K562 (cell line): ENCODE data around the gene FUT9. TPM values are rescaled to one million over a fixed set of nuclear protein-coding genes. Genes with fewer than 3 reads are reported as not detected.

Experiments
- ATAC-seq: fragments of 200-7000 bp; cut with Tn5 transposase; 3 replicates; pipeline ENCODE4 v1.9.1; 2020; ENCODE audit warnings: moderate library complexity
- BruUV-seq: library from RNA; stranded (reverse); fragments of 400-500 nt; replicated peaks from 2 replicates; lab custom pipeline; 2021; lab: Mats Ljungman, UMichigan
- CTCF ChIA-PET: fragments of 300-600 bp; formaldehyde crosslinking; extraction: SDS; loops from one replicate; lab custom pipeline; 2021; ENCODE audit warnings: low intra/inter-chr PET ratio; lab: Yijun Ruan, JAX
- POLR2A ChIA-PET: fragments of 300-600, 350-650 bp; sonication (Branson Sonifier 250); formaldehyde crosslinking; extraction: SDS; loops from one replicate; lab custom pipeline; 2021; ENCODE audit warnings: antibody characterized with exemption, inconsistent platforms; lab: Yijun Ruan, JAX
- DNase-seq, 4 experiments: peaks; one replicate each; pipeline versions ENCODE4 v3.0.0 to v3.0.0-alpha.2; 2011 to 2018; ENCODE audit warnings: low spot score in 3 of 4, mixed read lengths in 3 of 4; ENCODE audit errors: extremely low read depth in 1 of 4
- FAIRE-seq: peaks from 2 replicates; lab custom pipeline; 2011; peaks lifted over from hg19 to GRCh38; lab: Jason Lieb, UNC
- H2AFZ ChIP-seq: 2 replicates; pipeline ENCODE4 v1.6.0; 2011; ENCODE audit warnings: low read depth, low read length, control low read depth, inconsistent platforms
- H3K27ac ChIP-seq: fragments of 200-600 bp; 3 replicates; pipeline ENCODE4 v1.8.0; 2011; ENCODE audit warnings: low read depth, mild to moderate bottlenecking, control low read depth, inconsistent platforms, low read length, moderate library complexity, mixed read lengths; ENCODE audit errors: extremely low read depth
- H3K27me3 ChIP-seq, 2 experiments: fragments of 300-600 bp in 1 of 2; 2 replicates in 1 of 2; 3 replicates in 1 of 2; pipeline versions ENCODE4 v1.6.0 to v1.8.0; 2011; ENCODE audit warnings: inconsistent platforms in 2 of 2, low read length in 2 of 2, mild to moderate bottlenecking in 1 of 2, mixed read lengths in 1 of 2, moderate library complexity in 1 of 2; ENCODE audit not compliant: control insufficient read depth in 2 of 2, insufficient read depth in 2 of 2
- H3K36me3 ChIP-seq: fragments of 300-600 bp; 3 replicates; pipeline ENCODE4 v1.8.0; 2011; ENCODE audit warnings: mild to moderate bottlenecking, low read length, inconsistent platforms; ENCODE audit not compliant: control insufficient read depth, insufficient read depth
- H3K4me1 ChIP-seq, 2 experiments: fragments of 200-600 bp in 1 of 2; replicated peaks in 1 of 2; 2 replicates in 1 of 2; 3 replicates in 1 of 2; pipeline versions ENCODE4 v1.5.1 to v1.8.0; 2011; ENCODE audit warnings: inconsistent platforms in 2 of 2, low read length in 2 of 2, mild to moderate bottlenecking in 1 of 2, mixed read lengths in 1 of 2, moderate library complexity in 1 of 2; ENCODE audit not compliant: control insufficient read depth in 2 of 2, insufficient read depth in 2 of 2
- H3K4me2 ChIP-seq: 2 replicates; pipeline ENCODE4 v1.6.1; 2011; ENCODE audit warnings: low read length, control low read depth, inconsistent platforms, mixed read lengths; ENCODE audit not compliant: insufficient read depth
- H3K4me3 ChIP-seq: fragments of 200-600 bp; sonication (generic), shearing (Covaris generic); 2 replicates; pipeline ENCODE4 v1.5.1; 2016; ENCODE audit warnings: control low read depth, inconsistent platforms
- H3K79me2 ChIP-seq: fragments of 200-600 bp; 3 replicates; pipeline ENCODE4 v1.8.0; 2011; ENCODE audit warnings: low read length, inconsistent platforms; ENCODE audit not compliant: control insufficient read depth, insufficient read depth
- H3K9ac ChIP-seq, 2 experiments: 2 replicates each; pipeline versions ENCODE4 v1.6.0 to v1.6.1; 2011; ENCODE audit warnings: low read depth in 2 of 2, low read length in 2 of 2, control low read depth in 1 of 2, inconsistent platforms in 1 of 2, mild to moderate bottlenecking in 1 of 2, mixed read lengths in 1 of 2; ENCODE audit not compliant: insufficient read depth in 1 of 2
- H3K9me1 ChIP-seq: one replicate; pipeline ENCODE4 v1.6.0; 2011; ENCODE audit warnings: inconsistent platforms, mild to moderate bottlenecking, low read length, moderate library complexity; ENCODE audit not compliant: control insufficient read depth, insufficient read depth
- H3K9me3 ChIP-seq: replicated peaks from 2 replicates; pipeline ENCODE4 v1.5.1; 2011; ENCODE audit warnings: low read depth, low read length, inconsistent platforms; ENCODE audit not compliant: control insufficient read depth, insufficient read depth
- H4K20me1 ChIP-seq: replicated peaks from 2 replicates; pipeline ENCODE4 v1.6.1; 2011; ENCODE audit warnings: low read length, inconsistent platforms, mixed read lengths; ENCODE audit not compliant: control insufficient read depth, insufficient read depth
- ATF1 ChIP-seq, 2 experiments: fragments of 450-650 bp in 1 of 2; IDR thresholded peaks; 2 replicates each; pipeline ENCODE4 v1.6.1; 2016; ENCODE audit warnings: missing compliant biosample characterization in 1 of 2, missing genetic modification characterization in 1 of 2
- CCAR2 ChIP-seq: fragments of 200-400 bp; formaldehyde crosslinking; IDR thresholded peaks from 2 replicates; pipeline ENCODE4 v1.6.1; 2017; ENCODE audit warnings: mild to moderate bottlenecking, low read depth, low read length
- CHD4 ChIP-seq: fragments of 200-600 bp; sonication (generic); IDR thresholded peaks from 3 replicates; pipeline ENCODE4 v1.6.1; 2012; ENCODE audit warnings: low read depth, mild to moderate bottlenecking, mixed read lengths, low read length, inconsistent platforms; ENCODE audit not compliant: insufficient read depth, insufficient replicate concordance, poor library complexity, severe bottlenecking
- FOXP1 ChIP-seq: sonication (generic); formaldehyde crosslinking; IDR thresholded peaks from 2 replicates; pipeline ENCODE4 v1.8.0; 2022; ENCODE audit warnings: mild to moderate bottlenecking, missing genetic modification reagents
- MIER1 ChIP-seq: fragments of 450-650 bp; IDR thresholded peaks from 2 replicates; pipeline ENCODE4 v1.6.1; 2016; ENCODE audit warnings: antibody characterized with exemption, mild to moderate bottlenecking, low read depth
- PCBP1 ChIP-seq: fragments of 200-400 bp; formaldehyde crosslinking; IDR thresholded peaks from 2 replicates; pipeline ENCODE4 v1.6.1; 2018; ENCODE audit warnings: mild to moderate bottlenecking, low read depth, low read length; ENCODE audit not compliant: poor library complexity, severe bottlenecking
- PHF20 ChIP-seq: fragments of 450-650 bp; IDR thresholded peaks from 2 replicates; pipeline ENCODE4 v1.6.1; 2018; ENCODE audit not compliant: partially characterized antibody
- PREB ChIP-seq: sonication (generic); formaldehyde crosslinking; IDR thresholded peaks from 2 replicates; pipeline ENCODE4 v1.8.1; 2023; ENCODE audit warnings: mild to moderate bottlenecking, missing genetic modification reagents
- SMC3 ChIP-seq: conservative IDR thresholded peaks from 2 replicates; pipeline ENCODE4 v1.6.1; 2011; ENCODE audit warnings: low read depth, low read length, improper control_type of control experiment; ENCODE audit not compliant: insufficient read depth
- USF1 ChIP-seq: sonication (generic); formaldehyde crosslinking; IDR thresholded peaks from 2 replicates; pipeline ENCODE4 v1.9.0; 2022; ENCODE audit warnings: mild to moderate bottlenecking, missing genetic modification reagents
- ZBTB1 ChIP-seq: sonication (generic); formaldehyde crosslinking; IDR thresholded peaks from 2 replicates; pipeline ENCODE4 v1.8.1; 2023; ENCODE audit warnings: missing genetic modification reagents, low read depth, mild to moderate bottlenecking, borderline replicate concordance
- ZNF133 ChIP-seq: fragments of 250-450 bp; sonication (Bioruptor Pico); IDR thresholded peaks from 2 replicates; pipeline ENCODE4 v1.4.0; 2020; ENCODE audit warnings: mild to moderate bottlenecking
- ZNF41 ChIP-seq: fragments of 250-450 bp; sonication (Bioruptor Pico); conservative IDR thresholded peaks from 2 replicates; pipeline ENCODE4 v1.4.0; 2020; ENCODE audit warnings: mild to moderate bottlenecking
- WGBS: fragments of 100-300 bp; shearing (Covaris generic); methylation state at CpG from one replicate; pipeline ENCODE4 v1.1.6; 2016; ENCODE audit warnings: low coverage, mixed read lengths; ENCODE audit not compliant: insufficient coverage; ENCODE audit errors: missing lambda C conversion rate; 5-methylcytosine and 5-hydroxymethylcytosine counted together
- in situ Hi-C: fragments of 300-500 bp; cut with MboI; formaldehyde crosslinking; loops from 4 replicates; pipeline ENCODE4 v1.15.0; 2018; ENCODE audit warnings: inconsistent platforms, mixed read lengths
- intact Hi-C: fragments of 100-400 bp; cut with micrococcal nuclease; formaldehyde crosslinking; loops from 2 replicates; pipeline ENCODE4 v1.14.2; 2022
- polyA plus RNA-seq, 8 experiments: library from polyadenylated mRNA; depleted of rRNA in 4 of 8; stranded (reverse) in 5 of 8; unstranded in 3 of 8; fragments of >200 nt; fragmentation: Nextera tagmentation in 2 of 8; fragmentation: Illumina TruSeq in 1 of 8; extraction: Ambion mirVana in 2 of 8; extraction: Trizol in 1 of 8; gene quantifications; 2 replicates each; pipeline versions ENCODE4 v1.2.1 to v1.2.3, GENCODE V29; 2011 to 2014; ENCODE audit warnings: inconsistent platforms in 1 of 8, missing spikeins in 1 of 8
- total RNA-seq, 7 experiments: library from RNA; depleted of rRNA in 6 of 7; stranded (reverse); fragments of >200 nt in 6 of 7; fragmentation: Illumina TruSeq in 2 of 7; extraction: Trizol in 2 of 7; gene quantifications; 2 replicates each; pipeline versions ENCODE4 v1.2.1 to v1.2.3, GENCODE V29; 2011 to 2021; ENCODE audit warnings: low replicate concordance in 1 of 7

FUT9 gene
- total and polyA plus RNA-seq, 9 of the 15 experiments (the other 6 are each of a cell fraction or from before 2014, with no cell fraction given): not detected

GRCh38 chr6:96065213-96065612 lies 49.4 kb downstream of the FUT9 start (continued):
- TF ChIP-seq PREB (CRISPR knock-in tag) (no peak), ZBTB1 (CRISPR knock-in tag) (no peak), PHF20 (no peak), SMC3 (no peak), ATF1 (CRISPR knock-in tag; IDR thresholded peaks at IDR 0.05) (no peak), ATF1 (tag; IDR thresholded peaks at IDR 0.05) (no peak), CHD4 (no peak), CCAR2 (no peak), ZNF41 (no peak)

- H3K79me2 ChIP-seq: no peaks in the 10 kb centered on the region
- no peak overlapping the region for H2AFZ ChIP-seq
- no peak for DNase-seq
- no peak overlapping the region for H3K4me3 ChIP-seq
- no peaks in the 10 kb centered on the region for H3K27me3 ChIP-seq
- no peak for ATAC-seq
- POLR2A ChIA-PET: no interaction called here
- no peaks in the 10 kb centered on the region for H3K36me3 ChIP-seq
- no peaks in the 10 kb centered on the region for H3K9me1 ChIP-seq
- BruUV-seq: no TSS peak
- WGBS: 0% methylated on average over 1 of the region's 1 CpG
- no peak overlapping the region for H3K27ac ChIP-seq
- H3K4me1 ChIP-seq: no peaks in the 10 kb centered on the region
- TF ChIP-seq ZNF133: no peak
- no peak for TF ChIP-seq FOXP1
- TF ChIP-seq USF1: no peak
- no peak for TF ChIP-seq PCBP1
- no peak for TF ChIP-seq MIER1
- CTCF ChIA-PET: no interaction called here
- intact Hi-C loops (no loop called here), in situ Hi-C loops (no loop called here)
- H3K9ac ChIP-seq: no peak overlapping the region
- no peaks in the 10 kb centered on the region for H3K9me3 ChIP-seq
- no peaks in the 10 kb centered on the region for H4K20me1 ChIP-seq
- no peak for FAIRE-seq
- H3K4me2 ChIP-seq: no peak overlapping the region
These were observed 50.6 kb downstream of the FUT9 start for GRCh38 chr6:96066376-96066775.
